A673 (cell line): ENCODE results near the gene PLA2G4B. TPM values are rescaled to one million over a fixed set of nuclear protein-coding genes. Genes with fewer than 3 reads are reported as not detected.

Experiments
- BruUV-seq: library from RNA; stranded (reverse); fragments of 400-500 nt; replicated peaks from 2 replicates; lab custom pipeline; 2021; lab: Mats Ljungman, UMichigan
- CTCF ChIA-PET: fragments of 300-600 bp; sonication (Branson Sonifier 250); formaldehyde crosslinking; loops from one replicate; lab custom pipeline; 2022; ENCODE audit warnings: antibody characterized with exemption; lab: Charles Lee
- POLR2A ChIA-PET: fragments of 300-600 bp; sonication (Branson Sonifier 250); formaldehyde crosslinking; loops from one replicate; lab custom pipeline; 2022; ENCODE audit warnings: antibody characterized with exemption; ENCODE audit not compliant: low non-redundant PET; lab: Charles Lee
- DNase-seq: peaks from one replicate; pipeline ENCODE4 v3.0.0-alpha.2; 2015; ENCODE audit warnings: low spot score
- H3K27ac ChIP-seq: fragments of 200-600 bp; sonication (generic); 2 replicates; pipeline ENCODE4 v1.5.1; 2016; ENCODE audit warnings: mixed run types, low read depth, mild to moderate bottlenecking, mixed read lengths, antibody characterized with exemption, low read length; ENCODE audit not compliant: poor library complexity, severe bottlenecking
- H3K27me3 ChIP-seq: fragments of 200-600 bp; sonication (generic); replicated peaks from 2 replicates; pipeline ENCODE4 v1.6.1; 2017; ENCODE audit warnings: mixed run types, low read depth, mild to moderate bottlenecking, mixed read lengths, antibody characterized with exemption, low read length; ENCODE audit not compliant: insufficient read depth, poor library complexity
- H3K36me3 ChIP-seq: fragments of 200-600 bp; sonication (generic); 2 replicates; pipeline ENCODE4 v1.6.1; 2016; ENCODE audit warnings: mixed run types, mild to moderate bottlenecking, mixed read lengths, antibody characterized with exemption, low read length; ENCODE audit not compliant: insufficient read depth, poor library complexity, severe bottlenecking
- H3K4me1 ChIP-seq: fragments of 200-600 bp; sonication (generic); 2 replicates; pipeline ENCODE4 v1.6.1; 2017; ENCODE audit warnings: mixed run types, mild to moderate bottlenecking, mixed read lengths, antibody characterized with exemption, low read length; ENCODE audit not compliant: insufficient read depth, poor library complexity, severe bottlenecking
- H3K4me3 ChIP-seq: fragments of 200-600 bp; sonication (generic); 2 replicates; pipeline ENCODE4 v1.5.1; 2016; ENCODE audit warnings: low read depth, mixed run types, mild to moderate bottlenecking, mixed read lengths, low read length; ENCODE audit not compliant: poor library complexity, severe bottlenecking
- H3K9me3 ChIP-seq: fragments of 200-600 bp; sonication (generic); 2 replicates; pipeline ENCODE4 v1.6.1; 2016; ENCODE audit warnings: mixed run types, low read depth, mild to moderate bottlenecking, mixed read lengths, antibody characterized with exemption, low read length; ENCODE audit not compliant: poor library complexity, severe bottlenecking
- EZH2 ChIP-seq: fragments of 200-600 bp; sonication (generic); IDR thresholded peaks from 2 replicates; pipeline ENCODE4 v1.6.1; 2017; ENCODE audit warnings: borderline replicate concordance, low read depth, mild to moderate bottlenecking, mixed read lengths, antibody characterized with exemption, low read length; ENCODE audit not compliant: poor library complexity, severe bottlenecking
- intact Hi-C: fragments of 100-400 bp; cut with micrococcal nuclease; formaldehyde crosslinking; loops from one replicate; pipeline ENCODE4 v1.10.0; 2022; ENCODE audit not compliant: unreplicated experiment
- total RNA-seq: library from RNA; stranded (reverse); gene quantifications from 2 replicates; pipeline ENCODE4 v1.2.3, GENCODE V29; 2021
- TF ChIP-seq, protein P1 (sequence below): fragments of 300-800, 200-600 bp; sonication (generic); conservative IDR thresholded peaks from 2 replicates; pipeline ENCODE4 v1.5.1; 2017; ENCODE audit warnings: low read depth, mild to moderate bottlenecking, antibody characterized with exemption, low read length, moderate library complexity, mixed read lengths

The PLA2G4B gene
- total RNA-seq, 1 experiment from 2014 or later = 7.4 TPM

DNA sequence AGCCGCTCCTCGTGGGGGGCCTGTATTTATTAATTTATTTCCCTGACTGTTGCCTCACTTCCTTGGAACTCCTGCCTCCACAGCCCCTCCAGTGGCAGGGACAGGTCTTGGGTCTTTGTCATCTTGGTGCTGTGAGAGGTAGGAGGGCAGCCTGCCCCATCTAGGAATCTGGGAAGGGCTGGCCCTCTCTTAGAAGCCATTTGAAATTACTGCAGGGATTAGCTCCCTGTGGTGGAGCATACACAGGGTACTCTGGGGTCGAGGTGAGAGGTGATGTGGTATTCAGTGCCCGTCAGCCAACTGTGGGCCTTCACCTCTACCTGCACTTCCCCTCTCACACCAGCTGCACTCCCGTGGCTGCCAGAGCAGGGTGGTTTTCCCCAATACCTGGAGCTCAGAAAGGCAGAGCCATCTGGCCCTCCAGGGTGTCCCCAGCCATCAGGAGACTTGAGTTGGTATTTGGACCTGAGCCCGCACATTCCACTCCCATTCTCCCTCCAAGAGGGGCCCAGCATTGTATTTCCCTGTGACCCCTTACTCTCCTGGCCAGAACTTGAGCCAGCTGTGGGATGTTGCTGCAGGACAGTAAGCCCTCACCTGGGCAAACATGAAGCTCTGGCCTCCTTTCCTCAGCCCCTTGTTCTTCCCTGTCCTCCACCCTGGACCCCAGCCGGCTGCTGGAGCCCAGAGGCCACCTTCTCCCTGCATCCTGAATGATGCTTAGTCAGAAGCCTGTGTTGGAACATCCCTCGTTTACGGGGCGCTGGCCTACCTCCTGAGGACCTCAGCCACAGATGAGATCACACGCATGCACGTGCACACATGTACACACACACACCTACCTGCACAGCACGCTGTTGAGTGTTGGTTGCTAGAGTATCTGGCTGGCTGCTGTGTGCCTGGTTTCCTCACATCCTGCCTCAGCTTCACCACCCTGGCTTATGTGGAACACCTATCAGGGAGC lies 12.8 kb upstream of the PLA2G4B start:
- ChIA-PET CTCF (no interaction called here), POLR2A (no interaction called here)
- no peaks in the 10 kb centered on the region for H3K9me3 ChIP-seq
- no TSS peak for BruUV-seq
- intact Hi-C loops = no loop called here
- no peak overlapping the region for H3K4me3 ChIP-seq
- H3K27ac ChIP-seq = no peak overlapping the region
- peak; percentile 26 for DNase-seq
- H3K4me1 ChIP-seq = peaks cover 5% of the 10 kb centered on the region
- TF ChIP-seq, protein P1, sequence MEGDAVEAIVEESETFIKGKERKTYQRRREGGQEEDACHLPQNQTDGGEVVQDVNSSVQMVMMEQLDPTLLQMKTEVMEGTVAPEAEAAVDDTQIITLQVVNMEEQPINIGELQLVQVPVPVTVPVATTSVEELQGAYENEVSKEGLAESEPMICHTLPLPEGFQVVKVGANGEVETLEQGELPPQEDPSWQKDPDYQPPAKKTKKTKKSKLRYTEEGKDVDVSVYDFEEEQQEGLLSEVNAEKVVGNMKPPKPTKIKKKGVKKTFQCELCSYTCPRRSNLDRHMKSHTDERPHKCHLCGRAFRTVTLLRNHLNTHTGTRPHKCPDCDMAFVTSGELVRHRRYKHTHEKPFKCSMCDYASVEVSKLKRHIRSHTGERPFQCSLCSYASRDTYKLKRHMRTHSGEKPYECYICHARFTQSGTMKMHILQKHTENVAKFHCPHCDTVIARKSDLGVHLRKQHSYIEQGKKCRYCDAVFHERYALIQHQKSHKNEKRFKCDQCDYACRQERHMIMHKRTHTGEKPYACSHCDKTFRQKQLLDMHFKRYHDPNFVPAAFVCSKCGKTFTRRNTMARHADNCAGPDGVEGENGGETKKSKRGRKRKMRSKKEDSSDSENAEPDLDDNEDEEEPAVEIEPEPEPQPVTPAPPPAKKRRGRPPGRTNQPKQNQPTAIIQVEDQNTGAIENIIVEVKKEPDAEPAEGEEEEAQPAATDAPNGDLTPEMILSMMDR = no peak
- no peak for TF ChIP-seq EZH2
- H3K27me3 ChIP-seq = no peaks in the 10 kb centered on the region
- peaks cover 12% of the 10 kb centered on the region for H3K36me3 ChIP-seq

DNA sequence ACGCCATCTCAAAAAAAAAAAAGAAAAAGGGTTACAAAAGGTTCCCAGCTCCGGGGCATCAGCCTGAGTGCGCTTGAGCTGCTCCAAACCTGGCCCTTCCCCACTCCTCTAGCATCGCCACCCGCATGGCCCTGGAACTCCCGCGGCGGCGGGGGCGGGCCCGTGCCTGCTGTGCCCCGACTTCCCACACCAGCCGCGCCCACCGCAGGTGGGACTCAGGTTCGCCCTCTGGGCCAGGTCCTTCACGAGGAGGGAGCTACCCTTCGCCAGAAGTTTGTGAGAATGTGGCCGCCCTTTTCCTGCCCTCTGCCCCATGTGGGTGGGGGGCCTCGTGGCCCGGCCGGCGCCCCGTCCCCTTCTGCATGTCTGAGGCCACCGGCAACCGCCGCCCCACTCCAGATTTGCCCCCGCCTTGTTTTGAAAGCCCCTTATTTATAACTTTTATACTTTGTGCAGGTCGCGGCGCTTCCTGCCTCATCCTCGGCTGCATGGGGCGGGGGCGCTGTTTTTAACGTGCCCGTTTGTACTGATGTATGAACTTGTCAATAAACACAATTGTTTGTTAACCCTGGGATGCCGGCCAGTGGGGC lies 11.3 kb upstream of the PLA2G4B start:
- H3K4me3 ChIP-seq = peak overlapping the region; percentile 88
- ChIA-PET POLR2A (no interaction called here), CTCF (no interaction called here)
- intact Hi-C loops = no loop called here
- H3K27ac ChIP-seq = peak overlapping the region; percentile 50
- peaks cover 11% of the 10 kb centered on the region for H3K36me3 ChIP-seq
- no peak for DNase-seq
- no TSS peak for BruUV-seq
- H3K9me3 ChIP-seq = no peaks in the 10 kb centered on the region
- no peaks in the 10 kb centered on the region for H3K27me3 ChIP-seq
- H3K4me1 ChIP-seq = peaks cover 5% of the 10 kb centered on the region
- TF ChIP-seq, protein P1 = 0 out of 2 replicates have a peak, but pooled peaks have one; percentile 14
- no peak for TF ChIP-seq EZH2

DNA sequence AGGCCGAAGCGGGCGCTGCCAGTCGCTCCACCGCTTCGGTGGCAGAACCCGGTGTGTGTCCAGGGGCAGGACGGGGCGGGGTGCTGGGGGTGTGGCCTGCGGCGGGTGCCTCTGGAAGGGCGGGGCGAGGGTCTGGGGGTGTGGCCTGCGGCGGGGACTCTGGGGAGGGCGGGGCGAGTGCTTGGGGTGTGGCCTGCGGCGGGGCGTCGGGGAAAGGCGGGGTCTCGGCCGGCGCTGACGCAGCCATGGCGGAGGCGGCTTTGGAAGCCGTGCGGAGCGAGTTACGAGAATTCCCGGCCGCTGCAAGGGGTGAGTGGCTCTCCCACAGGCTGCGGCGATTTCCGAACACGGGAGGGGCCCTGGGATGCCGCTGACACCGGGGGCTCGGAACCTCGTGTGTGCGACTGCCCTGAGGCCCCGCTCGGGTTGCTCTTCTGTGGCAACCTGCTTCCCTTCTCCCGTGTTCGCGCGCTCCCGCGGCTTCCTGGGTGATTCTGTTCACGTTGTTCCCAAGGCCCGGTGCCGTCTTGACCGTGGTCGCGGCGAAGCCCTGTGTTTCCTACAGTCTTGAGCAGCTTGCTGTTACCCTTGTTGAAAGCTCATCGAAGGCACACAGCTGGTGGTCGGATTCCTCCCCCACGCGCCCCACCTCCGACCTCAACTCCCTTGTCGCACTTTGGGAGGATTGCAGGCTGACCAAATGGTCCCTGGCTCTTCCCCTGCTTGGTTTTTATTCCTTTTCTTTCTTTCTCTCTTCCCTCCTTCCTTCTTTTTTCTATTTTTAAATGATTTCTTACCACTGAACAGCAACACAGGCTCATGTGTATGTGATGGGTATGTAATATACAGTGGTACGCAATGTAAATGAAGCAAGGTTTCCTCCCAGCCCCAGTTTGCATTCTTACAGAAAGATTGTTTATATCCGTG lies 10.5 kb upstream of the PLA2G4B start, which contains the start of gene JMJD7:
JMJD7 (plus strand) TSS at position 213 of the 927 bp plus-strand sequence; CDS start at position 246, 33 bp downstream.
- no peaks in the 10 kb centered on the region for H3K9me3 ChIP-seq
- intact Hi-C loops = no loop called here
- POLR2A ChIA-PET = interaction anchor here (0.6 kb wide), 1 partner anchor 140 kb away, joined by 3 read pairs; no protein-coding TSS in a partner anchor
- H3K4me3 ChIP-seq = peak within 1 kb of the TSS; percentile 88
- CTCF ChIA-PET = no interaction called here
- peaks cover 5% of the 10 kb centered on the region for H3K4me1 ChIP-seq
- peak; percentile 91 for DNase-seq
- H3K36me3 ChIP-seq = peaks cover 11% of the 10 kb centered on the region
- no TSS peak for BruUV-seq
- no peaks in the 10 kb centered on the region for H3K27me3 ChIP-seq
- peak within 1 kb of the TSS; percentile 83 for H3K27ac ChIP-seq
- TF ChIP-seq, protein P1 = no peak
- no peak for TF ChIP-seq EZH2
